GM18505 (cell line): ENCODE data around the gene RGS7BP.
"Not testable (repeated sequence)": the region's sequence is repeated elsewhere in the genome, so short reads cannot be mapped to it uniquely, and the experiment has no call there.

Source experiments
- ATAC-seq: cut with Tn5 transposase; IDR thresholded peaks from one replicate; pipeline ENCODE4 v1.9.1; 2021; ENCODE audit not compliant: unreplicated experiment
- POLR2A ChIP-seq: IDR thresholded peaks from 4 replicates; pipeline ENCODE4 v1.6.1; 2011; ENCODE audit warnings: borderline replicate concordance; ENCODE audit not compliant: insufficient read depth, insufficient read length; ENCODE audit errors: extremely low read depth

The RGS7BP gene

DNA sequence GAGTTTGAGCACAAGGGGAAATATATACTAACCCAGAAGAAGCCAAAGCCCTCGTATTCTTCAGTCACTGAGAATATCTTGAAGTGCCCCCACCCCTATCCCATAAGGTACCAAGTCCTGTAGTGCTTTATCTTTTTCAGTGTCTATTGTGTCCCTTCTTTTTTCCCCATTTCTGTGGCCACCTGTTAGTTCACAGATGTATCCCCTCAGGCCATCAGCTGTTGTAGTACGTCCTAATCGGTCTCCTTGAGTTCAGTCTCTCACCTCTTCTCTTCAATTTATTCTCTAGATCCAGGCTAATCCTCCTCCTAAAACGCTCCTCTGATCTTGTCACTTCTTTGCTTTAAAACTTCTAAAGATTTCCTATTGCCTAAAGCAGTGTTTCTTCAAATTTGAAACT, 10.4 kb downstream of the RGS7BP start:
- no peak for ATAC-seq
- TF ChIP-seq POLR2A: no peak

DNA sequence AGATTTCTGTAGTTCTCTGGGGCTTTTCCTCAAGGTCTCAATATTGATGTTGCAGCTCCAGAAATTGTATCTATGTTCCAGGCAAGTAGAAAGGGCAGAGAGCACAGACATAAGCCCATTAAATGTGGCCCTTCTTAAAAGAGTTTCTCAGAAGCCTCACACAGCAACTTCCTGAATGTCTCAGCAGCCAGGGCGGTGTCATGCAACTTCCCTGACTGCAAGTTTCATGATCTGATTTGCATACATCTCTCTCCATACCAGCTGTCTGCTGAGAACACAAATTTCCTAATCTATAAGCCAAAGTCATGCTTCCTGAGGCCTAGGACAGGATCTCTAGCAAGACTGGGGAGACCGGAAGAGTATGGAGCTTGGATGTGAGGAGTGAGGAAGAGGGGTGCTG, 13.0 kb downstream of the RGS7BP start:
- TF ChIP-seq POLR2A: no peak
- ATAC-seq: peak; percentile 81

DNA sequence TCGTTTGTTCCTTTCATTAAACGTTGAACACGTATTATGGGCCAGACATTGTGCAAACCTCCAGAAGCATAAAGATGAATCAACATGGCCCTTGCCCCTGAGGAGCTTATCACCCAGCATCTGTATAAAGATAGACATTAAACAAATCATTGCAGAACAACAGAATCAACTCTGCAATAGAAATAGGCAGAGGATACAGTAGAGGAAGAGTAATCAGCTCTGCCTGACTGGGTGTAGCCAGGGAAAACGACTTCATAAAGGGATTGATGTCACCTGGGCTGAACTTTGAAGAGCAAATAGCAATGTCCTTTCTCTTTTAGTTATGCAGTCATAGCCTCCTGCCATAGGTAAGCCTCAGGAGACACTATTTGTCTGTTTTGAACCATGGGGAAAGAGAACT, 13.4 kb downstream of the RGS7BP start:
- no peak for TF ChIP-seq POLR2A
- peak; percentile 17 for ATAC-seq

DNA sequence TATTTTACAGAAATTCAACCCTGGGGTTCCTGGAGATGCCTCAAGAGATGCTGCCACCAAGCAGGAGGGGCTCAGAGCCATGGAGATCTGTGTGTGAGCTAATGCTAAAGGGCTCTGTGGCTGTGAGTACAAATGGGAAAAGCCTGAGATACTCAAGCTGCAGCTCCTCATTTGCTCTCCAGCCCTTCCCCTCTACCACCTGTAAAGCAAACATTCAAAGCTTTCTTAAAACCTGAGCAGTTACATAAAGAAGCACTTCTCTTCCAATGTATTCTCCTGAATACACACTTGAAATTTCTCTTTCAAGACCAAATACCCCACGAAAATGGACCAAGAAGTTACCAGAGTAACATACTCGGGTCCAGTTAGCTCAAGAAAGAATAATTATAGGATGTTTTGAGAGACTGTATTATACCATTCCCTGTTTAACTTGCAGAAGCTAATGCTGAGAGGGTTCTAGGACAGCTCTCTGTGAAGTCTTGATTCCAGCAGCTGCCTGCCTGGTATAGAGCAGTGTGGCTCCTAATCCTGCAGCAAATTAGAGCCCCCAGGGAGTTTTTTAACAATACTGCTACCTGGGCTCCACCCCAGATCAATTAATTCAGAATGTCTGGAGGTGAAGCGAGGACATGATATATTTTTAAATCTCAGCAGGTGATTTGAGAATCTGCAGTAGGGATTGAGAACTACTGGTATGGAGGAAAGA, 21.1 kb downstream of the RGS7BP start:
- ATAC-seq: no peak
- TF ChIP-seq POLR2A: no peak

DNA sequence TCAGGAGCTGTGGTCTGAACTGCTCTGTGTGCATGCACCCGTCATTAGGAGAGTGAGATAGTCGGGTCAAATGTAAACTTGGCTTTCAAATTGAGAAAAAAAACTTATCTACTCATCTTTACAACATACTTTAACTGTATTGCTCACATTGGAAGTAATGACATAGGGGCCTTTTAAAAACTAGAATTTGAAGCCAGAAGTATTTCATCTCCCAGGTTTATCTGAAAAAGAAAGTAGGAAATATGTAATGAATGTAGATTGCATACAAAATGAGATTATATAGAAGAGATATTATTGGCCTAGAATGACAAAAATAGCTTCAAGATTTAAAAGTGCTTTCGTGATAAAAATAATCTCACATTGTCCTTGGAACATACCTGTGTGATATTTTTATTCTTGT, 24.3 kb downstream of the RGS7BP start:
- TF ChIP-seq POLR2A: no peak
- ATAC-seq: no peak

DNA sequence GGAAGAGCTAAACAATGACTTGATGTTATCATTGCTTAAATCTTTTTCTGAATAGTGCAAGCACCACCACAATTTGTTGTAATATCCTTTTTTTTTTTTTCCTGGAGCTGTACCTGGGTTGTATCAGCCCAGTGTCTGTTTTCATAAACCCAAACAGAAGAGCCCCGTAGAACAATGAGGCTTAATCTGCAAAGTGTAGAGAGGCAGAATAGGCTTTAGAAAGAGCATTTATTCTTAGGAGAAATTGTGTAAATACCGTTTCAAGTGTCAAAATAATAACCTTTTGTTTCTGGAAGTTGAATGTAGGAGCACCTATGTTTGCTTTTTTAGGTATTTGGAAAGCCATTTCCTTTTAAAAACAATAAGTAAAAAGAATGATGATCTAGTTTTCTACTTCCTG, 26.4 kb downstream of the RGS7BP start:
- TF ChIP-seq POLR2A: no peak
- no peak for ATAC-seq

DNA sequence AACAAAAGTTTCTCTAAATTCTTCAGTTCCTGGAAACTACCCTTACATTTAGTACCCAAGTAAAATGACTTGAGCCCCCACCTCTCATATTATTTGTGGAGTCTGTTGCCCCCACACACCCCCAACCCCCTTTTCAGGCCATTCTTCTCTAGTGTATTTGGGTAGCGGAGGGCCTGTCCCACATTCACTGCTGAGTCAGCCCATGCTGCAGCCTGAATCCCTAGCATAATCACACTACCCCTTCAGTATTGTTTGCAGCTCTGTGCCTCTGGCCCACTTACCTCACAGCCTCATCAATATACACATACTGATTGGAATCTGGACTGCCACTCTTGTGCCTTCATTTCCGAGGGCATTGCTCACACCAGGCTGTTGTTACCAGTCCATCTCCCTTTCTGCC, 26.8 kb downstream of the RGS7BP start:
- TF ChIP-seq POLR2A: no peak
- ATAC-seq: no peak

DNA sequence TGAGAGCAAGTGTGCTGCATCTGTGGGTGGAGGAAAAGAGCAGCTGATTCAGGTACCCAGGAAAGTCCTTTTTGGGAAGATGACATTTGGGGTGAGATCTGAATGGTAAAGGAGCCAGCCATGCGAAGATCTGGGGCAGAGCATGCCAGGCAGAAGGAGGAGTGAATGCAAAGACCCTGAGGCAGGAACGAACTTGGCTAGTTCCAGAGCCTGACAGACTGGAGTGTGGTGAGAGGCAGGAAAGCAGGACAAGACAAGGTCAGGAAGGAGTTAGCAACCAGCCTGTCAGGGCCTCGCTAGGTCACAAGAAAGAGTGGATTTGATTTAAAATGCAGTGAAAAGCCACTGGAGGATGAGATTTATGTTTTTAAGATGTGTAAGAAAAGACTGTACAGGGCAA, 28.2 kb downstream of the RGS7BP start:
- no peak for TF ChIP-seq POLR2A
- no peak for ATAC-seq

DNA sequence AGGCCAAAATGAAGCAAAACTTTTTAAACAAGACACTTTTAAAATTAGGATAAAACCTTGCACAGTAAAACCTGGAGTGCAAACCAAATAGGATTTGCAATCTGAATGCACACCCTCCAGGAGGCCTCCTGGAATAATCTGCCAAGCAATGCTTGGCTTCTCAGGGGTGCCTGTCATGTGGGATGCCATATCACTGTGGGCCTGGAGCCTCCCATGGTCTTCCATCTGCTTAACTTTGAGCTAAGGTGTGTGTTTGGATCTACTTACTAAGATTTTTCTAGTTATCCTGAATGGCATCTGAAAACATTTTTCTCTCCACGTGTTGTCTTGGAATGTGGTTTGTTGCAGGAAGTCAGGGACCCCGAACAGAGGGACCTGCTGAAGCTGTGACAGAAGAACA, 52.1 kb downstream of the RGS7BP start:
- no peak for TF ChIP-seq POLR2A
- no peak for ATAC-seq

DNA sequence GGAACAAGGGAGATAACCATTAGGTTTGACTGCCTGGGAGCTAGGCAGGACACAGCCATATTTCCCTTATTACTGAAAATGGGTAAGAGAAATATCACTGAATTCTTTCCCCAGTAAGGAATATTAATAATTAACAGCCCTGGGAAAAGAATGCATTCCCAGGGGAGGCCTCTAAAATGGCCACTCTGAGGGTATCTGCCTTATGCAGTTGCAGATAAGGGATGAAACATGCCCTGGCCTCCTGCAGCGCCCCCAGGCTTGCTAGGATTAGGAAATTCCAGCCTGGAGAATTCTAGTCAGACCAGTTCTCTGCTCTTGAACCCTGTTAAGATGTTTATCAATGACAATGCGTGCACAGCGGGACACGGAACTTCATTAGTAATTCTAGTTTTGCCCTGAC, 52.8 kb downstream of the RGS7BP start:
- ATAC-seq: not testable (repeated sequence)

DNA sequence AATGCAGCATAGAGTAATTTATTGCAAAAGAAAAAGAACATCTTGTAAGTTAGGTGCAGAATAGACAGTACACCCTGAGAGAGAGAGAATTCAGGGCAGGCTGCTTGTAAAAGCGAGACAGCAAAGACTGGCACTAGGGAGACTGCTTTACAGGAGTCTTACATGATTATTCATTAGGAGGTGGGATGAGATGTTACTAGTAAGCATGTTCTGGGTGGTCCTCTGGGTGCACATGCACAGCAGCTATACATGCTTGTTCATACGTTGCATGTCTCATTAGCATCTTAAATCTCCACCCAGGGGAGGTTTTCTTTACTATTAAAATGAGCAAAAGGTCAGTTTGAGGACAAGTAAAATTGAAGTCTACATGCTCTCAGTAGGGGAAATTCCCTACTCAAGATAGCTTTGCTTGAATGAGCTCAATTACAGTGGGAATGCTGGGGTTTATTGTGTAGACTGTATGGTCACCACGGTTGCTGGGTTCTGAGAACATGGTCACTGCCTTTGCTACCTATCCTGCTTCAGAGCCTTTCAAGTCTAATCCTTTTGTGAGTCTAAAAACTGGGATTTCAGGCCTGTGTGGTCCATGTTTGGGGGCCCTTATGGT, 60.6 kb downstream of the RGS7BP start:
- no peak for TF ChIP-seq POLR2A
- ATAC-seq: no peak

DNA sequence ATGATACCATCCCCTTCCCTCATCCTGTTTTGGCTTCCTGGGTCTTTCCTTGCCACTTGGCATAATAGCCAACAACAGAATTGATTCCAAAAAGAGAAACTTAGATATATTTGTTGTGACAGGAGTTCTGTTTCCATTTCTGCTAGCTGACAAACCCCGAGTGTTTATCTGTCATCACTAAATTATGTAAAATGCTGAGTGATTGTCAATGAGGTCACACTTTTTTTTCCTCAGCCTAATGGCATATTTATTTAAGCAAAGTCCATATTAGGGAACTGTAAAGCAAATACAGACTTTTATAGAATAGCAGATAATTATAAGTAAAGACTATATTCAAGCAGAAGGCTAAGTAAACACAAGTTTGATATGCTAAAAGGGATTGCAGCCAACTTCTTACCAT, 64.0 kb downstream of the RGS7BP start:
- TF ChIP-seq POLR2A: no peak
- ATAC-seq: no peak

DNA sequence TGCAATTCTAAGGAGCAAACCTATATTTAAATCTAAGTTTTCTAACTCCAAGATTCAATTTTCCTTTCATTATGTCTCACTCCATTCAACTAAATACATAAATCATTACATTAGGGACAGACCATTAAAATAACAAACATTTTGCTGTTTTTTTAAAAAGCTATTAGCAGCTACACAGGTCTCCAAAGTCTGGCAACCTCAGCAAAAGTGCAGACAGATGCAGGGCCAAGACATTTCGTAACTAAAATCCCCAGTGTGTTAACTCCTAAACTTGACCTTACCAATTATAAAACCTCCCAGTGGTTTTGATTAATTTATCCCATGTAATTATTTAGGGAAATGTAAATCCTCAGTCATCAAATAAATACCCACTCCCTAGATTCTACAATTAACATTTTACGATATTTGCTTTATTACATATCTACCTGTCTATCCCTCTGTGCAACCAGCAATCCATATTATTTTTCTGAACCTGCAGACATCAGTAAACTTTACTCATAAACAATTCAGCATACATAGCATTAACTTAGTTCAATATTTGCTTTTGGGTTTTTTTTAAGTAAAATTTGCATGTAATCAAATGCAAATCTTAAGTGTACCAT, 64.7 kb downstream of the RGS7BP start:
- ATAC-seq: no peak

DNA sequence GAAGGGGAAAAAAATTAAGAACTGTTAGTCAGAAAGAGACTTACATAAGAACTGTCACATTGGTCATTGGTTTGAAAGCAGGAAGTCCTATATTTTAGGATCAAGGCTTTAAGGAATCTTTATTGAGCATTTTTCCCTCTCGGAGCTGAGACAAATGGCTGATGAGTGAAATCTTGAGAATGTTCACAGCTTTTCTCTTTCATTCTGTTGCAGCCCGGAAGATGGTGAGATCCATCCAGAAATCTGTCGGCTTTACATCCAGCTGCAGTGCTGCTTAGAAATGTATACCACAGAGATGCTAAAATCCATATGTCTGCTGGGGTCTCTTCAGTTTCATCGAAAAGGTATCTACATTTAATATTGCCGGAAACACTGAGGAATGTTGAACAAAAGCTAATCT, 69.7 kb downstream of the RGS7BP start:
- ATAC-seq: no peak
- TF ChIP-seq POLR2A: no peak

More for the DNA sequence above, 64.7 kb downstream of the RGS7BP start:
- TF ChIP-seq POLR2A: no peak
